OCI-LY1 (cell line): ENCODE results near the gene DNAAF1.

Source experiments
- EZH2 ChIP-seq: fragments of 200-600 bp; sonication (generic), shearing (Covaris generic); IDR thresholded peaks from 2 replicates; pipeline ENCODE4 v1.8.0; 2017; ENCODE audit warnings: borderline replicate concordance, mixed run types, mild to moderate bottlenecking, antibody characterized with exemption, low read length, moderate library complexity, mixed read lengths
- TF ChIP-seq, protein P1 (sequence below): fragments of 200-600 bp; sonication (generic), shearing (Covaris generic); IDR thresholded peaks from 2 replicates; pipeline ENCODE4 v1.5.1; 2017; ENCODE audit warnings: mild to moderate bottlenecking, antibody characterized with exemption, low read length, moderate library complexity, mixed read lengths

DNA sequence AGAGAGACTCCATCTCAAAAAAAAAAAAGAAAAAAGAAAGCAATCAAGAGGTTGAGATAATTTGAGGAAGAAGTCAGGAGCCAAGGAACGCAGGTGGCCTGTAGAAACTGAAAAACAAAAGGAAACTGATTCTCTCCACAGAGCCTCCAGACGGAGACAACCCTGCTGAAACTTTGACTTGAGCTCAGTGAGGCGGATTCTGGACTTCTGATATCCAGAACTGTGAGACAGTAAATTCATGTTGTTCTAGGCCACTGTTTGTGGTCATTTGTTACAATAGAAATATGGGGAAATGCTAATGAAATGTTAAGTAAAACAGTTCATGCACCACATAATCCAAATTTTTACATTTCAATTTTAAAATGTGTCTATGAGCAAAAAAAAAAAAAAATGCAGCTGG, 33.6 kb upstream of the DNAAF1 start:
- TF ChIP-seq, protein P1, sequence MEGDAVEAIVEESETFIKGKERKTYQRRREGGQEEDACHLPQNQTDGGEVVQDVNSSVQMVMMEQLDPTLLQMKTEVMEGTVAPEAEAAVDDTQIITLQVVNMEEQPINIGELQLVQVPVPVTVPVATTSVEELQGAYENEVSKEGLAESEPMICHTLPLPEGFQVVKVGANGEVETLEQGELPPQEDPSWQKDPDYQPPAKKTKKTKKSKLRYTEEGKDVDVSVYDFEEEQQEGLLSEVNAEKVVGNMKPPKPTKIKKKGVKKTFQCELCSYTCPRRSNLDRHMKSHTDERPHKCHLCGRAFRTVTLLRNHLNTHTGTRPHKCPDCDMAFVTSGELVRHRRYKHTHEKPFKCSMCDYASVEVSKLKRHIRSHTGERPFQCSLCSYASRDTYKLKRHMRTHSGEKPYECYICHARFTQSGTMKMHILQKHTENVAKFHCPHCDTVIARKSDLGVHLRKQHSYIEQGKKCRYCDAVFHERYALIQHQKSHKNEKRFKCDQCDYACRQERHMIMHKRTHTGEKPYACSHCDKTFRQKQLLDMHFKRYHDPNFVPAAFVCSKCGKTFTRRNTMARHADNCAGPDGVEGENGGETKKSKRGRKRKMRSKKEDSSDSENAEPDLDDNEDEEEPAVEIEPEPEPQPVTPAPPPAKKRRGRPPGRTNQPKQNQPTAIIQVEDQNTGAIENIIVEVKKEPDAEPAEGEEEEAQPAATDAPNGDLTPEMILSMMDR, result no peak
- TF ChIP-seq EZH2, result no peak
